SK-N-MC (cell line): ENCODE measurements around the gene FAM3A.

ENCODE experiments used
- EZH2 ChIP-seq: fragments of 200-600 bp; sonication (generic); IDR thresholded peaks from one replicate; pipeline ENCODE4 v1.6.1; 2017; ENCODE audit warnings: antibody characterized with exemption
- POLR2AphosphoS5 ChIP-seq: IDR thresholded peaks from 2 replicates; pipeline ENCODE4 v1.6.1; 2012; ENCODE audit warnings: mild to moderate bottlenecking, low read depth, low read length, borderline replicate concordance

- TF ChIP-seq EZH2 = no peak
- TF ChIP-seq POLR2AphosphoS5 = no peak
Observed at GRCh38 chrX:154471839-154472684, 44.0 kb downstream of the FAM3A start.
